Astrocyte of the hippocampus (primary cell): ENCODE measurements around the gene HKDC1.
"Not testable (repeated sequence)": the region's sequence is repeated elsewhere in the genome, so short reads cannot be mapped to it uniquely, and the experiment has no call there.

Experiments
- DNase-seq: peaks from one replicate; pipeline ENCODE4 v3.0.0; 2011; ENCODE audit warnings: low read depth, low spot score

The HKDC1 gene

GRCh38 chr10:69220041-69220451 lies at the start of gene HKDC1:
HKDC1 (plus strand) TSS chr10:69220332; CDS start chr10:69220436, 104 bp downstream.
- peak; percentile 45 for DNase-seq

- no peak for DNase-seq
Measured at GRCh38 chr10:69172241-69172982, 47.7 kb upstream of the HKDC1 start.

GRCh38 chr10:69175326-69175725 lies 44.8 kb upstream of the HKDC1 start:
- not testable (repeated sequence) for DNase-seq

- DNase-seq = no peak
Measured at GRCh38 chr10:69176823-69177222, 43.3 kb upstream of the HKDC1 start.

GRCh38 chr10:69179089-69179742 lies 40.9 kb upstream of the HKDC1 start:
- no peak for DNase-seq

- peak; percentile 96 for DNase-seq
Measured at GRCh38 chr10:69179743-69180524, 40.2 kb upstream of the HKDC1 start, which contains the start of gene SUPV3L1. SUPV3L1 (plus strand) TSS chr10:69180234; CDS start chr10:69180292, 58 bp downstream.

- peak; percentile 26 for DNase-seq
Measured at GRCh38 chr10:69180525-69181204, 39.5 kb upstream of the HKDC1 start.

GRCh38 chr10:69181433-69181832 lies 38.7 kb upstream of the HKDC1 start:
- no peak for DNase-seq

- no peak for DNase-seq
Measured at GRCh38 chr10:69182005-69182404, 38.1 kb upstream of the HKDC1 start.

GRCh38 chr10:69186524-69186923 lies 33.6 kb upstream of the HKDC1 start:
- DNase-seq = no peak

GRCh38 chr10:69201045-69201444 lies 19.1 kb upstream of the HKDC1 start:
- no peak for DNase-seq

GRCh38 chr10:69202332-69202731 lies 17.8 kb upstream of the HKDC1 start:
- no peak for DNase-seq

GRCh38 chr10:69208761-69209160 lies 11.4 kb upstream of the HKDC1 start:
- DNase-seq = no peak

- DNase-seq = no peak
Measured at GRCh38 chr10:69209787-69210484, 10.2 kb upstream of the HKDC1 start.

- DNase-seq = no peak
Measured at GRCh38 chr10:69211104-69211503, 9.0 kb upstream of the HKDC1 start.

- DNase-seq = no peak
Measured at GRCh38 chr10:69211524-69211923, 8.6 kb upstream of the HKDC1 start.

- no peak for DNase-seq
Measured at GRCh38 chr10:69213591-69214311, 6.4 kb upstream of the HKDC1 start.

GRCh38 chr10:69214666-69215131 lies 5.4 kb upstream of the HKDC1 start:
- no peak for DNase-seq

GRCh38 chr10:69215405-69216171 lies 4.5 kb upstream of the HKDC1 start:
- peak; percentile 24 for DNase-seq
